ENCODE results near the gene ZNF653. TPM values are rescaled to one million over a fixed set of nuclear protein-coding genes. Genes with fewer than 3 reads are reported as not detected.

Gene ZNF653
- total RNA-seq, 6 experiments from 2014 or later: 2.7 to 7.0 (median 3.9) TPM

GRCh38 chr19:11448410-11448809 is 57.2 kb downstream of the ZNF653 start:
- Histone ChIP-seq H3K4me1 (no peaks in the 10 kb centered on the region), H3K36me3 (peaks cover 0 to 37% (median 12%) of the 10 kb centered on the region in 4 donors), H3K9me3 (no peaks in the 10 kb centered on the region), H3K27ac (no peak overlapping the region), H3K27me3 (no peaks in the 10 kb centered on the region), H3K4me3 (no peak overlapping the region)
- ATAC-seq (no peak), DNase-seq (no peak)
- no peak for TF ChIP-seq CTCF (IDR thresholded peaks at IDR 0.05)
- no peak for TF ChIP-seq POLR2A (IDR thresholded peaks at IDR 0.05)
- intact Hi-C loops (cut with DNase I): loop anchor here in 1 of 2 donors (10.0 kb wide), 2 partner anchors 64 to 154 kb away; partner anchors contain the start of genes EPOR and TSPAN16
- WGBS (ENCODE audit: insufficient coverage, low coverage, low lambda C conversion rate, missing lambda C conversion rate): 64% methylated on average over 6 of the region's 13 CpGs

GRCh38 chr19:11447347-11448262 is 58.0 kb downstream of the ZNF653 start:
- no peak overlapping the region for H3K27ac ChIP-seq
- intact Hi-C loops (cut with DNase I): loop anchor here in 1 of 2 donors (10.0 kb wide), 2 partner anchors 63 to 153 kb away; partner anchors contain the start of genes EPOR and TSPAN16
- DNase-seq (no peak), ATAC-seq (no peak)
- no peaks in the 10 kb centered on the region for H3K27me3 ChIP-seq
- H3K4me3 ChIP-seq: no peak overlapping the region
- H3K4me1 ChIP-seq: no peaks in the 10 kb centered on the region
- no peak for TF ChIP-seq CTCF (IDR thresholded peaks at IDR 0.05)
- no peak for TF ChIP-seq POLR2A (IDR thresholded peaks at IDR 0.05)
- H3K9me3 ChIP-seq: no peaks in the 10 kb centered on the region
- H3K36me3 ChIP-seq: peaks cover 0 to 45% (median 17%) of the 10 kb centered on the region in 4 donors
- WGBS (ENCODE audit: insufficient coverage, low coverage, low lambda C conversion rate, missing lambda C conversion rate): 76% methylated on average over 5 of the region's 35 CpGs

- DNase-seq (peak in 2 of 3 donors; percentile 66 to 69), ATAC-seq (peak; percentile 54 to 81 (median 74))
- Histone ChIP-seq H3K27ac (no peak overlapping the region), H3K9me3 (no peaks in the 10 kb centered on the region), H3K4me1 (no peaks in the 10 kb centered on the region), H3K4me3 (no peak overlapping the region), H3K36me3 (peaks cover 0 to 53% (median 22%) of the 10 kb centered on the region in 4 donors), H3K27me3 (no peaks in the 10 kb centered on the region)
- peak; percentile 61 to 81 (median 70) for TF ChIP-seq CTCF (IDR thresholded peaks at IDR 0.05)
- no peak for TF ChIP-seq POLR2A (IDR thresholded peaks at IDR 0.05)
- 56% methylated on average over 5 of the region's 23 CpGs for WGBS (ENCODE audit: insufficient coverage, low coverage, low lambda C conversion rate, missing lambda C conversion rate)
- intact Hi-C loops (cut with DNase I): loop anchor here in 1 of 2 donors (10.0 kb wide), 2 partner anchors 62 to 152 kb away; partner anchors contain the start of genes EPOR and TSPAN16
Observed at GRCh38 chr19:11446652-11447301, 58.9 kb downstream of the ZNF653 start.

- H3K27me3 ChIP-seq: no peaks in the 10 kb centered on the region
- ATAC-seq (peak in 3 of 4 donors; percentile 3 to 13 (median 4)), DNase-seq (no peak)
- no peak overlapping the region for H3K27ac ChIP-seq
- no peak overlapping the region for H3K4me3 ChIP-seq
- intact Hi-C loops (cut with DNase I): loop anchor here in 1 of 2 donors (10.0 kb wide), 2 partner anchors 61 to 151 kb away; partner anchors contain the start of genes EPOR and TSPAN16
- H3K9me3 ChIP-seq: no peaks in the 10 kb centered on the region
- H3K4me1 ChIP-seq: no peaks in the 10 kb centered on the region
- peaks cover 0 to 58% (median 25%) of the 10 kb centered on the region in 4 donors for H3K36me3 ChIP-seq
- WGBS (ENCODE audit: insufficient coverage, low coverage, low lambda C conversion rate, missing lambda C conversion rate): 60% methylated on average over 1 of the region's 14 CpGs
- TF ChIP-seq CTCF (IDR thresholded peaks at IDR 0.05): no peak
- TF ChIP-seq POLR2A (IDR thresholded peaks at IDR 0.05): no peak
Observed at GRCh38 chr19:11446271-11446651, 59.4 kb downstream of the ZNF653 start.

Measured in right lobe of liver (tissue), 6 donors.